Gastrocnemius medialis (tissue), 4 donors: ENCODE measurements around the gene OR51B4.

Source experiments
- CTCF ChIP-seq, 5 experiments: fragments of 450-650 bp in 3 of 5; fragments of 200-600 bp in 2 of 5; sonication (generic) in 2 of 5; IDR thresholded peaks in 4 of 5; conservative IDR thresholded peaks in 1 of 5; 1 replicate in 4 of 5; 2 replicates in 1 of 5; pipeline ENCODE4 v1.5.1; 2016 to 2019; ENCODE audit warnings: antibody characterized with exemption in 5 of 5, mild to moderate bottlenecking in 3 of 5, moderate library complexity in 3 of 5
- POLR2A ChIP-seq, 2 donors: fragments of 450-650 bp; IDR thresholded peaks; one replicate each; pipeline ENCODE4 v1.6.1; 2017; ENCODE audit warnings: antibody characterized with exemption in 2 of 2, mild to moderate bottlenecking in 2 of 2, moderate library complexity in 2 of 2

- TF ChIP-seq CTCF (IDR thresholded peaks at IDR 0.05 in 4 of 5, conservative IDR thresholded peaks at IDR 0.05 in 1 of 5), result no peak
- TF ChIP-seq POLR2A (IDR thresholded peaks at IDR 0.05), result no peak
Observed at GRCh38 chr11:5290106-5290505, 11.6 kb downstream of the OR51B4 start.
